ENCODE results near the gene SUCO. TPM values are rescaled to one million over a fixed set of nuclear protein-coding genes. Genes with fewer than 3 reads are reported as not detected.

Gene SUCO
- total RNA-seq, 1 donor from 2014 or later: 63.7 TPM

DNA sequence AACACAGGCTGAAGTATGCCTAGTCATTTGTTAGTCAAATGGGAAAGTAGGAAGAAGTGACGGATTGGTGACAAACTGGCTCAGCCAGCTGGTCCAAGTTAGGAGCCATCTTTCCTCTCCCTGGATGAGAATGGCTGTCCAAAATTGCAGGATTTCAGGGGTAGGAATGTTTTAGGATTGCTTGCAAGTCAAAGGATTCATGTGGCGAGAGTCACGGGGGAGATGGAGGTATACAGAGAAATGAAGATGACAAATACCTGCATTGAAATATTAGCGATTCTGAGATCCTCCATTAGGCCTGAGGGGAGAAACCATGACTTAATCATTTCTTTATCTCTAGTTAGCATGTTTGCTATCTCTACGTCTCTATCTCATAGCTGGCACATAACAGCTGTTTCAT, 47.3 kb upstream of the SUCO start:
- no peak overlapping the region for H3K27ac Mint-ChIP-seq (ENCODE audit: unreplicated experiment)
- H3K27ac ChIP-seq (ENCODE audit: low read depth, low read length): no peak overlapping the region
- H3K4me3 Mint-ChIP-seq (ENCODE audit: unreplicated experiment): no peak overlapping the region
- H3K27me3 Mint-ChIP-seq (ENCODE audit: low read depth, unreplicated experiment): peaks cover 7% of the 10 kb centered on the region
- peaks cover 11% of the 10 kb centered on the region for H3K4me1 Mint-ChIP-seq (ENCODE audit: low read depth, unreplicated experiment)
- H4K20me1 ChIP-seq (ENCODE audit: insufficient read depth, low read length): no peaks in the 10 kb centered on the region
- H3K4me3 ChIP-seq (ENCODE audit: insufficient read depth, low read depth, low read length): no peak overlapping the region
- no peaks in the 10 kb centered on the region for H3K9me3 ChIP-seq (ENCODE audit: insufficient read depth, low read depth, low read length)
- H2AFZ ChIP-seq (ENCODE audit: low read depth, low read length): no peak overlapping the region
- no peaks in the 10 kb centered on the region for H3K36me3 ChIP-seq (ENCODE audit: insufficient read depth, low read length)
- H3K9me3 Mint-ChIP-seq (ENCODE audit: unreplicated experiment): no peaks in the 10 kb centered on the region
- H3K4me2 ChIP-seq (ENCODE audit: low read length): no peak overlapping the region
- H3K27me3 ChIP-seq (ENCODE audit: insufficient read depth, low read length): peaks cover 29% of the 10 kb centered on the region
- H3K36me3 Mint-ChIP-seq (ENCODE audit: low read depth, unreplicated experiment): no peaks in the 10 kb centered on the region
- H3K9ac ChIP-seq (ENCODE audit: low read length): no peak overlapping the region
- no peaks in the 10 kb centered on the region for H3K4me1 ChIP-seq (ENCODE audit: insufficient read depth, low read length)
- DNase-seq (ENCODE audit: low read depth) (no peak), FAIRE-seq (no peak)
- no peaks in the 10 kb centered on the region for H3K79me2 ChIP-seq (ENCODE audit: insufficient read depth, low read length)
- no peak for TF ChIP-seq EZH2 (IDR thresholded peaks at IDR 0.05; ENCODE audit: insufficient read depth, low read length)
- TF ChIP-seq, protein P1, sequence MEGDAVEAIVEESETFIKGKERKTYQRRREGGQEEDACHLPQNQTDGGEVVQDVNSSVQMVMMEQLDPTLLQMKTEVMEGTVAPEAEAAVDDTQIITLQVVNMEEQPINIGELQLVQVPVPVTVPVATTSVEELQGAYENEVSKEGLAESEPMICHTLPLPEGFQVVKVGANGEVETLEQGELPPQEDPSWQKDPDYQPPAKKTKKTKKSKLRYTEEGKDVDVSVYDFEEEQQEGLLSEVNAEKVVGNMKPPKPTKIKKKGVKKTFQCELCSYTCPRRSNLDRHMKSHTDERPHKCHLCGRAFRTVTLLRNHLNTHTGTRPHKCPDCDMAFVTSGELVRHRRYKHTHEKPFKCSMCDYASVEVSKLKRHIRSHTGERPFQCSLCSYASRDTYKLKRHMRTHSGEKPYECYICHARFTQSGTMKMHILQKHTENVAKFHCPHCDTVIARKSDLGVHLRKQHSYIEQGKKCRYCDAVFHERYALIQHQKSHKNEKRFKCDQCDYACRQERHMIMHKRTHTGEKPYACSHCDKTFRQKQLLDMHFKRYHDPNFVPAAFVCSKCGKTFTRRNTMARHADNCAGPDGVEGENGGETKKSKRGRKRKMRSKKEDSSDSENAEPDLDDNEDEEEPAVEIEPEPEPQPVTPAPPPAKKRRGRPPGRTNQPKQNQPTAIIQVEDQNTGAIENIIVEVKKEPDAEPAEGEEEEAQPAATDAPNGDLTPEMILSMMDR (IDR thresholded peaks at IDR 0.05; ENCODE audit: insufficient read depth, low read depth, low read length): no peak

DNA sequence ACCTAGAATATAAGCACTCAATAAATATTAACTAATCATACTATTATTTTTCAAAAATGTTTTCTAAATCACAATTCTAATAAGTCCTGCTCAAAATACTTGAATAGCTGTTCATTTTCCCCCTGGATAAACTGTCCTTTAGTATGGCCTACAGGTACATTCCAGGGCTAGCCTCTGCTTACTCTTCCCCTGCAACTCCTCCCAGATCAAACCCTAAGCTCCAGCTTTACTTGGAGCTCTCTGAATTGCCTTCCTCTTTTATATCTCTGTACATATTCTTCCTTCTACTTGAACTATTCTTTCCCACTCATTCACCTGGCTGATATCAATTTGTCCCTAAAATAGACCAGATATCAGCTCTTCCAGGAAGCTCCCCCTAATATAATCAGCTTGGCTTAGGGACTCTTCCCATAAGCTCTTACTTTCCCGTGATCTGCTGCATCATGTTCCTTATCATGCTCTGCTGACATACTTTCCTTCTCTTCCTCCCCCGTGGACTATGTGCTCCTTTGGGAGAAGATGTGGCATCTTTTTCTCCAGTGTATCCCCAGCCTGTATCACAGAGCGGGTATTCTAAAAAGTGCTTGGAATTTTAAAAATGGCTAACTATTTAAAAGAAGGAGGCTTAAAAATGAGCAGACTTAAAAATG, 46.0 kb upstream of the SUCO start:
- TF ChIP-seq EZH2 (IDR thresholded peaks at IDR 0.05; ENCODE audit: insufficient read depth, low read length): no peak
- TF ChIP-seq, protein P1 (IDR thresholded peaks at IDR 0.05; ENCODE audit: insufficient read depth, low read depth, low read length): no peak
- H4K20me1 ChIP-seq (ENCODE audit: insufficient read depth, low read length): no peaks in the 10 kb centered on the region
- H3K27ac ChIP-seq (ENCODE audit: low read depth, low read length): no peak overlapping the region
- H3K27me3 ChIP-seq (ENCODE audit: insufficient read depth, low read length): peaks cover 24% of the 10 kb centered on the region
- no peaks in the 10 kb centered on the region for H3K79me2 ChIP-seq (ENCODE audit: insufficient read depth, low read length)
- H3K36me3 ChIP-seq (ENCODE audit: insufficient read depth, low read length): no peaks in the 10 kb centered on the region
- H3K36me3 Mint-ChIP-seq (ENCODE audit: low read depth, unreplicated experiment): no peaks in the 10 kb centered on the region
- no peaks in the 10 kb centered on the region for H3K9me3 ChIP-seq (ENCODE audit: insufficient read depth, low read depth, low read length)
- H3K27ac Mint-ChIP-seq (ENCODE audit: unreplicated experiment): no peak overlapping the region
- H3K4me2 ChIP-seq (ENCODE audit: low read length): no peak overlapping the region
- H3K4me1 Mint-ChIP-seq (ENCODE audit: low read depth, unreplicated experiment): peaks cover 11% of the 10 kb centered on the region
- H3K9ac ChIP-seq (ENCODE audit: low read length): no peak overlapping the region
- no peaks in the 10 kb centered on the region for H3K4me1 ChIP-seq (ENCODE audit: insufficient read depth, low read length)
- peaks cover 10% of the 10 kb centered on the region for H3K27me3 Mint-ChIP-seq (ENCODE audit: low read depth, unreplicated experiment)
- no peak overlapping the region for H3K4me3 Mint-ChIP-seq (ENCODE audit: unreplicated experiment)
- no peak for DNase-seq (ENCODE audit: low read depth)
- no peak overlapping the region for H2AFZ ChIP-seq (ENCODE audit: low read depth, low read length)
- H3K9me3 Mint-ChIP-seq (ENCODE audit: unreplicated experiment): no peaks in the 10 kb centered on the region
- no peak overlapping the region for H3K4me3 ChIP-seq (ENCODE audit: insufficient read depth, low read depth, low read length)
- FAIRE-seq: no peak

DNA sequence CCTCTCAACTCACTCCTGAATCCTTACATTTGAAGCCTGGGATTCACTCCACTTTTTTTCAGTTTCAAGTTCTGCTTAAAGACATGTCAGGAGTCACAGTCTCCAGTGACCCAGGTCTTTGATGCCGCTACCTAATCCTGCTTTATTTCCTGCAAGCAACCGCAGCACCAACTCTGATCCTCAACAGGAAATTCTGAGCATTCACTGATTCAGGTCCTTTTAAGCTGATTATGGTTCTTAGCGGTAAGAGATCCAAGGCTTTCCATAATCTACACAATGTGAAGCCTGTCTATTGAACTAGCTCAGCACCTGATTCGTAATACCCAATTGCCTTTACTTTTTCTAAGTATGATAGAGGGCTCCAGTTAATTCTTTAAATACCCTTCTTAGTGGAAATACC, 45.4 kb upstream of the SUCO start:
- Histone ChIP-seq H4K20me1 (ENCODE audit: insufficient read depth, low read length) (no peaks in the 10 kb centered on the region), H3K36me3 (ENCODE audit: insufficient read depth, low read length) (no peaks in the 10 kb centered on the region), H3K4me2 (ENCODE audit: low read length) (no peak overlapping the region), H3K9me3 (ENCODE audit: insufficient read depth, low read depth, low read length) (no peaks in the 10 kb centered on the region), H3K79me2 (ENCODE audit: insufficient read depth, low read length) (no peaks in the 10 kb centered on the region), H3K9ac (ENCODE audit: low read length) (no peak overlapping the region), H2AFZ (ENCODE audit: low read depth, low read length) (no peak overlapping the region), H3K4me3 (ENCODE audit: insufficient read depth, low read depth, low read length) (no peak overlapping the region), H3K27me3 (ENCODE audit: insufficient read depth, low read length) (peaks cover 24% of the 10 kb centered on the region), H3K27ac (ENCODE audit: low read depth, low read length) (no peak overlapping the region), H3K4me1 (ENCODE audit: insufficient read depth, low read length) (no peaks in the 10 kb centered on the region)
- DNase-seq (ENCODE audit: low read depth) (no peak), FAIRE-seq (no peak)
- no peak overlapping the region for H3K4me3 Mint-ChIP-seq (ENCODE audit: unreplicated experiment)
- no peak overlapping the region for H3K27ac Mint-ChIP-seq (ENCODE audit: unreplicated experiment)
- H3K36me3 Mint-ChIP-seq (ENCODE audit: low read depth, unreplicated experiment): no peaks in the 10 kb centered on the region
- H3K4me1 Mint-ChIP-seq (ENCODE audit: low read depth, unreplicated experiment): peaks cover 9% of the 10 kb centered on the region
- peaks cover 14% of the 10 kb centered on the region for H3K27me3 Mint-ChIP-seq (ENCODE audit: low read depth, unreplicated experiment)
- H3K9me3 Mint-ChIP-seq (ENCODE audit: unreplicated experiment): no peaks in the 10 kb centered on the region
- no peak for TF ChIP-seq EZH2 (IDR thresholded peaks at IDR 0.05; ENCODE audit: insufficient read depth, low read length)
- TF ChIP-seq, protein P1 (IDR thresholded peaks at IDR 0.05; ENCODE audit: insufficient read depth, low read depth, low read length): no peak

Measured in astrocyte (in vitro differentiated cells and primary cell).